ENCODE data around the gene WIZ.

WIZ gene

GRCh38 chr19:15373644-15374043 is 76.1 kb downstream of the WIZ start:
- no peak for DNase-seq (ENCODE audit: low read depth)

DNA sequence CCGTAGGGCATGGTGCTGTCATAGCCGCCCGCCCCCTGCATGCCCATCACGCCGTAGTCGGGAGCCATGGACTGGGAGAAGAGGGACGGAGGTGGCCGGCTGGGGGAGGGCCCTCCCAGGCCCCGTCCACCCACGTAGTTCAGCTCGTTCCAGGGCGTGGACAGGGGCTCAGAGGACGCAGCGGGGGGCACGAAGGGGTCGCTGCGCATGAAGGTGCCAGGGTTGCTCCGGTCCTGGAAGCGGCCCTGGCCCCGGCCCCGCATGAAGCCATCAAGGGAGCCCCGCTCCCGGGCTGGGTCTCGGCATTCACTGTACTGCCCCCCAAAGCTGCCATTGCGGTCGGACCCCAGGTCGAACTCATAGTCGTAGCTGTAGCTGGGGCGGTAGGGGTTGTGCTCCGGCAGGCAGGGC is 76.9 kb downstream of the WIZ start:
- DNase-seq (ENCODE audit: low read depth) = no peak

- DNase-seq (ENCODE audit: low read depth) = no peak
These were observed 77.3 kb downstream of the WIZ start for GRCh38 chr19:15372470-15372869.

- no peak for DNase-seq (ENCODE audit: low read depth)
These were observed 77.9 kb downstream of the WIZ start for GRCh38 chr19:15371786-15372380.

DNA sequence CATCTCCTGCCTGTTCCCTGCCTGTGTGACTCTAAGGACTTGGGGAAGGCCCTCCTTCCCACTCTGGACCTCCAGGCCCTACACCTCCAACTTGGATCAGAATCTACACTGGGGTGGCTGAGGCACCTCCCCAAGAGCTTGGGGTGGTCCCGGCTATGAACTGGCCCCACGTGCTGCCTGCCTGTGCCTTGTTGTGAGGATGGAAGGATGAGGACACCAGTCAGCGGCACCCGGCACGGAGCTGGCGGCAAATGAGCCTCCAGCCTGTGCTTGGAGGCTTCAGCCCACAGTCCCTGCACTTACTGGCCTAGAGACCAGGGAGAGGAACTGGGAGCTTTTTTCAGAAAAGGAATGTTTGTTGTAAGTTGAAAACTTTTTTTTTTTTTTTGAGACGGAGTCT is 78.6 kb downstream of the WIZ start:
- no peak for DNase-seq (ENCODE audit: low read depth)
